ENCODE data around the gene ATPAF1. TPM values are rescaled to one million over a fixed set of nuclear protein-coding genes. Genes with fewer than 3 reads are reported as not detected.

Gene ATPAF1
- total and polyA plus RNA-seq, 2 donors (not counting 1 experiment from before 2014, with no cell fraction given) = 65.6 to 72.1 TPM

- peak overlapping the region; percentile 37 for H3K4me2 ChIP-seq (ENCODE audit: extremely low read depth, insufficient read depth, low read length)
- H3K27ac ChIP-seq (ENCODE audit: insufficient read depth, low read length) = no peak overlapping the region
- H3K4me3 ChIP-seq (replicated peaks in 1 of 4; ENCODE audit: control extremely low read depth in 1 of 4, insufficient read depth in 1 of 4, low read depth in 3 of 4, low read length in 4 of 4) = no peak overlapping the region
These were observed 24.8 kb downstream of the ATPAF1 start for GRCh38 chr1:46643368-46643775.

GRCh38 chr1:46642115-46642680 lies 26.0 kb downstream of the ATPAF1 start:
- H3K9ac ChIP-seq (ENCODE audit: insufficient read depth, low read length) = no peak overlapping the region
- H3K27ac ChIP-seq (ENCODE audit: insufficient read depth, low read length) = no peak overlapping the region
- DNase-seq (ENCODE audit: low read depth in 2 of 2) = no peak
- peaks cover 6% of the 10 kb centered on the region for H3K4me1 ChIP-seq (ENCODE audit: control insufficient read depth, extremely low read depth, insufficient read depth, low read length)
- no peaks in the 10 kb centered on the region for H3K9me3 ChIP-seq (ENCODE audit: control insufficient read depth, insufficient read depth, low read depth, low read length)
- no peaks in the 10 kb centered on the region for H4K20me1 ChIP-seq (ENCODE audit: control insufficient read depth, extremely low read depth, insufficient read depth, low read length)
- no peaks in the 10 kb centered on the region for H3K27me3 ChIP-seq (ENCODE audit: control insufficient read depth, insufficient read depth, low read length)
- H3K79me2 ChIP-seq (ENCODE audit: control insufficient read depth, insufficient read depth, low read length) = no peaks in the 10 kb centered on the region
- H3K36me3 ChIP-seq (ENCODE audit: control insufficient read depth, insufficient read depth, low read length) = no peaks in the 10 kb centered on the region
- no peak overlapping the region for H2AFZ ChIP-seq (ENCODE audit: low read length)
- TF ChIP-seq EZH2 (IDR thresholded peaks at IDR 0.05; ENCODE audit: low read length, missing control alignments) (no peak), CTCF (conservative IDR thresholded peaks at IDR 0.05 in 1 of 2, IDR thresholded peaks at IDR 0.05 in 1 of 2; ENCODE audit: low read depth in 1 of 2, low read length in 2 of 2) (no peak)
- no peak overlapping the region for H3K4me2 ChIP-seq (ENCODE audit: extremely low read depth, insufficient read depth, low read length)
- H3K4me3 ChIP-seq (replicated peaks in 1 of 4; ENCODE audit: control extremely low read depth in 1 of 4, insufficient read depth in 1 of 4, low read depth in 3 of 4, low read length in 4 of 4) = no peak overlapping the region

More at GRCh38 chr1:46643368-46643775, 24.8 kb downstream of the ATPAF1 start:
- peaks cover 6% of the 10 kb centered on the region for H3K4me1 ChIP-seq (ENCODE audit: control insufficient read depth, extremely low read depth, insufficient read depth, low read length)
- DNase-seq (ENCODE audit: low read depth in 2 of 2) = peak; percentile 92 to 96
- no peaks in the 10 kb centered on the region for H3K79me2 ChIP-seq (ENCODE audit: control insufficient read depth, insufficient read depth, low read length)
- H4K20me1 ChIP-seq (ENCODE audit: control insufficient read depth, extremely low read depth, insufficient read depth, low read length) = no peaks in the 10 kb centered on the region
- no peaks in the 10 kb centered on the region for H3K36me3 ChIP-seq (ENCODE audit: control insufficient read depth, insufficient read depth, low read length)
- no peaks in the 10 kb centered on the region for H3K9me3 ChIP-seq (ENCODE audit: control insufficient read depth, insufficient read depth, low read depth, low read length)
- TF ChIP-seq EZH2 (IDR thresholded peaks at IDR 0.05; ENCODE audit: low read length, missing control alignments) = no peak
- TF ChIP-seq CTCF (conservative IDR thresholded peaks at IDR 0.05 in 1 of 2, IDR thresholded peaks at IDR 0.05 in 1 of 2; ENCODE audit: low read depth in 1 of 2, low read length in 2 of 2) = no peak
- H2AFZ ChIP-seq (ENCODE audit: low read length) = no peak overlapping the region
- no peak overlapping the region for H3K9ac ChIP-seq (ENCODE audit: insufficient read depth, low read length)
- no peaks in the 10 kb centered on the region for H3K27me3 ChIP-seq (ENCODE audit: control insufficient read depth, insufficient read depth, low read length)

- H3K79me2 ChIP-seq (ENCODE audit: control insufficient read depth, insufficient read depth, low read length) = no peaks in the 10 kb centered on the region
- DNase-seq (ENCODE audit: low read depth in 2 of 2) = no peak
- no peak overlapping the region for H3K27ac ChIP-seq (ENCODE audit: insufficient read depth, low read length)
These were observed 28.6 kb downstream of the ATPAF1 start for GRCh38 chr1:46639547-46639946.

More at GRCh38 chr1:46639547-46639946, 28.6 kb downstream of the ATPAF1 start:
- Histone ChIP-seq H4K20me1 (ENCODE audit: control insufficient read depth, extremely low read depth, insufficient read depth, low read length) (no peaks in the 10 kb centered on the region), H3K4me3 (replicated peaks in 1 of 4; ENCODE audit: control extremely low read depth in 1 of 4, insufficient read depth in 1 of 4, low read depth in 3 of 4, low read length in 4 of 4) (no peak overlapping the region), H3K36me3 (ENCODE audit: control insufficient read depth, insufficient read depth, low read length) (peaks cover 4% of the 10 kb centered on the region), H3K27me3 (ENCODE audit: control insufficient read depth, insufficient read depth, low read length) (no peaks in the 10 kb centered on the region), H3K4me1 (ENCODE audit: control insufficient read depth, extremely low read depth, insufficient read depth, low read length) (peaks cover 6% of the 10 kb centered on the region), H3K9me3 (ENCODE audit: control insufficient read depth, insufficient read depth, low read depth, low read length) (no peaks in the 10 kb centered on the region), H3K4me2 (ENCODE audit: extremely low read depth, insufficient read depth, low read length) (no peak overlapping the region), H3K9ac (ENCODE audit: insufficient read depth, low read length) (no peak overlapping the region), H2AFZ (ENCODE audit: low read length) (no peak overlapping the region)
- TF ChIP-seq EZH2 (IDR thresholded peaks at IDR 0.05; ENCODE audit: low read length, missing control alignments) = no peak
- no peak for TF ChIP-seq CTCF (conservative IDR thresholded peaks at IDR 0.05 in 1 of 2, IDR thresholded peaks at IDR 0.05 in 1 of 2; ENCODE audit: low read depth in 1 of 2, low read length in 2 of 2)

Data from fibroblast of lung (primary cell).